Hepatocyte (in vitro differentiated cells): ENCODE measurements around the gene AKAP6. TPM values are rescaled to one million over a fixed set of nuclear protein-coding genes. Genes with fewer than 3 reads are reported as not detected.

Source experiments
- DNase-seq: peaks from one replicate; pipeline ENCODE4 v3.0.0-alpha.2; 2016; ENCODE audit warnings: low spot score
- H2AFZ ChIP-seq: fragments of 200-600 bp; sonication (generic); 2 replicates; pipeline ENCODE4 v1.6.0; 2016; ENCODE audit warnings: antibody characterized with exemption, mild to moderate bottlenecking
- H3K27ac ChIP-seq: fragments of 200-600 bp; sonication (generic); 2 replicates; pipeline ENCODE4 v1.5.1; 2016; ENCODE audit warnings: mild to moderate bottlenecking
- H3K27me3 ChIP-seq: fragments of 200-600 bp; sonication (generic); 2 replicates; pipeline ENCODE4 v1.6.1; 2016
- H3K36me3 ChIP-seq: fragments of 200-600 bp; sonication (generic); replicated peaks from 2 replicates; pipeline ENCODE4 v1.5.1; 2016; ENCODE audit warnings: low read depth; ENCODE audit not compliant: insufficient read depth
- H3K4me1 ChIP-seq: fragments of 200-600 bp; sonication (generic); 2 replicates; pipeline ENCODE4 v1.5.1; 2016; ENCODE audit warnings: mild to moderate bottlenecking, moderate library complexity; ENCODE audit not compliant: insufficient read depth
- H3K4me2 ChIP-seq: fragments of 200-600 bp; sonication (generic); 2 replicates; pipeline ENCODE4 v1.6.0; 2016
- H3K4me3 ChIP-seq: fragments of 200-600 bp; sonication (generic); 2 replicates; pipeline ENCODE4 v1.5.1; 2016; ENCODE audit warnings: mild to moderate bottlenecking
- H3K79me2 ChIP-seq: fragments of 200-600 bp; sonication (generic); 2 replicates; pipeline ENCODE4 v1.6.0; 2017; ENCODE audit warnings: mild to moderate bottlenecking
- H3K9me2 ChIP-seq: fragments of 200-600 bp; sonication (generic); replicated peaks from 2 replicates; pipeline ENCODE4 v1.6.0; 2017; ENCODE audit warnings: mild to moderate bottlenecking; ENCODE audit not compliant: insufficient read depth
- H3K9me3 ChIP-seq: fragments of 200-600 bp; sonication (generic); 2 replicates; pipeline ENCODE4 v1.5.1; 2016; ENCODE audit warnings: low read depth, mild to moderate bottlenecking
- H4K20me1 ChIP-seq: fragments of 200-600 bp; sonication (generic); 2 replicates; pipeline ENCODE4 v1.6.0; 2016; ENCODE audit warnings: mild to moderate bottlenecking; ENCODE audit not compliant: insufficient read depth, poor library complexity, severe bottlenecking
- CTCF ChIP-seq: fragments of 200-600 bp; sonication (generic); IDR thresholded peaks from 2 replicates; pipeline ENCODE4 v1.5.1; 2016; ENCODE audit warnings: antibody characterized with exemption, mild to moderate bottlenecking; ENCODE audit not compliant: poor library complexity
- EZH2 ChIP-seq: fragments of 200-600 bp; sonication (generic); IDR thresholded peaks from 2 replicates; pipeline ENCODE4 v1.6.1; 2016; ENCODE audit warnings: antibody characterized with exemption, mild to moderate bottlenecking, borderline replicate concordance
- EZH2phosphoT487 ChIP-seq: fragments of 200-600 bp; sonication (generic); IDR thresholded peaks from one replicate; pipeline ENCODE4 v1.6.1; 2018; ENCODE audit warnings: antibody characterized with exemption, mild to moderate bottlenecking, low read depth, moderate library complexity; ENCODE audit not compliant: unreplicated experiment, severe bottlenecking
- WGBS: methylation state at CpG from one replicate; pipeline ENCODE4 v1.1.6; 2016; ENCODE audit warnings: low lambda C conversion rate; ENCODE audit errors: missing lambda C conversion rate; 5-methylcytosine and 5-hydroxymethylcytosine counted together
- polyA plus RNA-seq: library from polyadenylated mRNA; unstranded; fragments of >200 nt; fragmentation: Nextera tagmentation; extraction: Ambion mirVana; gene quantifications from 2 replicates; pipeline ENCODE4 v1.2.1, GENCODE V29; 2016
- total RNA-seq: library from RNA; depleted of rRNA; stranded (reverse); fragments of >200 nt; gene quantifications from 2 replicates; pipeline ENCODE4 v1.2.3, GENCODE V29; 2014

The AKAP6 gene
- total and polyA plus RNA-seq, 2 experiments from 2014 or later: 1.1 to 2.1 TPM

- DNase-seq: no peak
- TF ChIP-seq CTCF: no peak
- TF ChIP-seq EZH2phosphoT487: no peak
- no peak for TF ChIP-seq EZH2
- Histone ChIP-seq H3K79me2 (no peaks in the 10 kb centered on the region), H3K27me3 (no peaks in the 10 kb centered on the region), H3K27ac (no peak overlapping the region), H3K4me2 (no peak overlapping the region), H3K9me3 (no peaks in the 10 kb centered on the region), H3K4me1 (no peaks in the 10 kb centered on the region), H3K36me3 (no peaks in the 10 kb centered on the region), H3K9me2 (no peaks in the 10 kb centered on the region), H4K20me1 (no peaks in the 10 kb centered on the region), H2AFZ (no peak overlapping the region), H3K4me3 (no peak overlapping the region)
- 88% methylated on average over 3 of the region's 3 CpGs for WGBS
Measured at GRCh38 chr14:32678088-32678487, 349.0 kb downstream of the AKAP6 start.

GRCh38 chr14:32679927-32680612 lies 351.0 kb downstream of the AKAP6 start:
- Histone ChIP-seq H3K27me3 (no peaks in the 10 kb centered on the region), H3K79me2 (no peaks in the 10 kb centered on the region), H3K9me2 (no peaks in the 10 kb centered on the region), H4K20me1 (no peaks in the 10 kb centered on the region), H3K9me3 (no peaks in the 10 kb centered on the region), H3K4me1 (no peaks in the 10 kb centered on the region), H2AFZ (no peak overlapping the region), H3K27ac (no peak overlapping the region), H3K4me2 (no peak overlapping the region), H3K36me3 (no peaks in the 10 kb centered on the region), H3K4me3 (no peak overlapping the region)
- DNase-seq: no peak
- TF ChIP-seq CTCF (no peak), EZH2phosphoT487 (no peak), EZH2 (no peak)
- 63% methylated on average over 2 of the region's 2 CpGs for WGBS

- H3K27me3 ChIP-seq: no peaks in the 10 kb centered on the region
- H3K4me3 ChIP-seq: no peak overlapping the region
- H3K79me2 ChIP-seq: no peaks in the 10 kb centered on the region
- H3K4me2 ChIP-seq: no peak overlapping the region
- H4K20me1 ChIP-seq: no peaks in the 10 kb centered on the region
- no peak overlapping the region for H3K27ac ChIP-seq
- no peaks in the 10 kb centered on the region for H3K36me3 ChIP-seq
- H2AFZ ChIP-seq: no peak overlapping the region
- H3K9me2 ChIP-seq: no peaks in the 10 kb centered on the region
- no peak for DNase-seq
- TF ChIP-seq EZH2phosphoT487: no peak
- TF ChIP-seq CTCF: no peak
- TF ChIP-seq EZH2: no peak
- no peaks in the 10 kb centered on the region for H3K9me3 ChIP-seq
- H3K4me1 ChIP-seq: no peaks in the 10 kb centered on the region
Measured at GRCh38 chr14:32681598-32681997, 352.5 kb downstream of the AKAP6 start.

- Histone ChIP-seq H3K27ac (no peak overlapping the region), H4K20me1 (no peaks in the 10 kb centered on the region), H3K9me2 (no peaks in the 10 kb centered on the region), H3K4me3 (no peak overlapping the region), H3K79me2 (no peaks in the 10 kb centered on the region), H2AFZ (no peak overlapping the region), H3K4me2 (no peak overlapping the region), H3K27me3 (no peaks in the 10 kb centered on the region), H3K9me3 (no peaks in the 10 kb centered on the region), H3K36me3 (no peaks in the 10 kb centered on the region), H3K4me1 (no peaks in the 10 kb centered on the region)
- TF ChIP-seq EZH2phosphoT487: no peak
- no peak for TF ChIP-seq EZH2
- no peak for TF ChIP-seq CTCF
- WGBS: 79% methylated on average over 3 of the region's 3 CpGs
- no peak for DNase-seq
Measured at GRCh38 chr14:32682214-32682613, 353.1 kb downstream of the AKAP6 start.
